ENCODE measurements around the gene ERN1. TPM values are rescaled to one million over a fixed set of nuclear protein-coding genes. Genes with fewer than 3 reads are reported as not detected.

Gene ERN1
- total RNA-seq, 2 experiments from 2014 or later = 45.3 to 47.7 TPM

- Mint-ChIP-seq H3K4me1 (ENCODE audit: low read depth) (no peaks in the 10 kb centered on the region), H3K9me3 (no peaks in the 10 kb centered on the region), H3K36me3 (peaks cover 18% of the 10 kb centered on the region), H3K4me3 (no peak overlapping the region), H3K27me3 (no peaks in the 10 kb centered on the region), H3K27ac (no peak overlapping the region)
- no peak for DNase-seq
- POLR2A ChIA-PET = no interaction called here
- CTCF ChIA-PET = interaction anchor here (1.0 to 2.7 kb wide), 3 partner anchors 33 to 255 kb away, joined by 3 to 6 read pairs (median 3); no protein-coding TSS in a partner anchor
- intact Hi-C loops (cut with micrococcal nuclease) = no loop called here
Observed at GRCh38 chr17:64166876-64167275, 36.9 kb upstream of the ERN1 start.

GRCh38 chr17:64165347-64165746 is 35.4 kb upstream of the ERN1 start:
- CTCF ChIA-PET = no interaction called here
- H3K9me3 Mint-ChIP-seq = no peaks in the 10 kb centered on the region
- DNase-seq = no peak
- peaks cover 10% of the 10 kb centered on the region for H3K36me3 Mint-ChIP-seq
- intact Hi-C loops (cut with micrococcal nuclease) = no loop called here
- POLR2A ChIA-PET = interaction anchor here (0.6 kb wide), 1 partner anchor 147 kb away, joined by 4 read pairs; no protein-coding TSS in a partner anchor
- no peak overlapping the region for H3K4me3 Mint-ChIP-seq
- no peaks in the 10 kb centered on the region for H3K4me1 Mint-ChIP-seq (ENCODE audit: low read depth)
- no peaks in the 10 kb centered on the region for H3K27me3 Mint-ChIP-seq
- no peak overlapping the region for H3K27ac Mint-ChIP-seq

- no peaks in the 10 kb centered on the region for H3K9me3 Mint-ChIP-seq
- H3K27ac Mint-ChIP-seq = no peak overlapping the region
Observed at GRCh38 chr17:64164596-64165285, 34.8 kb upstream of the ERN1 start.

GRCh38 chr17:64163468-64163867 is 33.5 kb upstream of the ERN1 start:
- Mint-ChIP-seq H3K9me3 (no peaks in the 10 kb centered on the region), H3K36me3 (peaks cover 5% of the 10 kb centered on the region), H3K27me3 (no peaks in the 10 kb centered on the region), H3K4me1 (ENCODE audit: low read depth) (no peaks in the 10 kb centered on the region), H3K27ac (no peak overlapping the region), H3K4me3 (no peak overlapping the region)
- intact Hi-C loops (cut with micrococcal nuclease) = no loop called here
- CTCF ChIA-PET = no interaction called here
- POLR2A ChIA-PET = no interaction called here
- DNase-seq = no peak

More at GRCh38 chr17:64164596-64165285, 34.8 kb upstream of the ERN1 start:
- peaks cover 5% of the 10 kb centered on the region for H3K36me3 Mint-ChIP-seq
- POLR2A ChIA-PET = interaction anchor here (0.6 kb wide), 1 partner anchor 147 kb away, joined by 4 read pairs; no protein-coding TSS in a partner anchor
- no peak overlapping the region for H3K4me3 Mint-ChIP-seq
- intact Hi-C loops (cut with micrococcal nuclease) = no loop called here
- no peaks in the 10 kb centered on the region for H3K27me3 Mint-ChIP-seq
- no peaks in the 10 kb centered on the region for H3K4me1 Mint-ChIP-seq (ENCODE audit: low read depth)
- no peak for DNase-seq
- CTCF ChIA-PET = no interaction called here

- intact Hi-C loops (cut with micrococcal nuclease) = no loop called here
- no peak overlapping the region for H3K4me3 Mint-ChIP-seq
- CTCF ChIA-PET = interaction anchor here (1.6 kb wide), 1 partner anchor 120 kb away, joined by 4 read pairs; no protein-coding TSS in a partner anchor
Observed at GRCh38 chr17:64162554-64162953, 32.6 kb upstream of the ERN1 start.

GRCh38 chr17:64161380-64162176 is 31.6 kb upstream of the ERN1 start:
- Mint-ChIP-seq H3K9me3 (no peaks in the 10 kb centered on the region), H3K27ac (no peak overlapping the region), H3K4me1 (ENCODE audit: low read depth) (no peaks in the 10 kb centered on the region), H3K36me3 (peaks cover under 1% of the 10 kb centered on the region), H3K4me3 (no peak overlapping the region), H3K27me3 (no peaks in the 10 kb centered on the region)
- CTCF ChIA-PET = interaction anchor here (0.8 to 1.6 kb wide), 2 partner anchors 121 to 258 kb away, joined by 3 to 4 read pairs; no protein-coding TSS in a partner anchor
- no peak for DNase-seq
- intact Hi-C loops (cut with micrococcal nuclease) = no loop called here
- POLR2A ChIA-PET = interaction anchor here (2.6 kb wide), 1 partner anchor 16 kb away, joined by 8 read pairs; no protein-coding TSS in a partner anchor

More at GRCh38 chr17:64162554-64162953, 32.6 kb upstream of the ERN1 start:
- POLR2A ChIA-PET = interaction anchor here (2.6 kb wide), 1 partner anchor 17 kb away, joined by 8 read pairs; no protein-coding TSS in a partner anchor
- no peaks in the 10 kb centered on the region for H3K27me3 Mint-ChIP-seq
- H3K4me1 Mint-ChIP-seq (ENCODE audit: low read depth) = no peaks in the 10 kb centered on the region
- no peak for DNase-seq
- peaks cover 5% of the 10 kb centered on the region for H3K36me3 Mint-ChIP-seq
- no peak overlapping the region for H3K27ac Mint-ChIP-seq
- no peaks in the 10 kb centered on the region for H3K9me3 Mint-ChIP-seq

GRCh38 chr17:64160378-64160777 is 30.4 kb upstream of the ERN1 start:
- no peaks in the 10 kb centered on the region for H3K9me3 Mint-ChIP-seq
- H3K27ac Mint-ChIP-seq = no peak overlapping the region
- CTCF ChIA-PET = no interaction called here
- H3K36me3 Mint-ChIP-seq = no peaks in the 10 kb centered on the region
- H3K4me1 Mint-ChIP-seq (ENCODE audit: low read depth) = peaks cover 2% of the 10 kb centered on the region
- intact Hi-C loops (cut with micrococcal nuclease) = no loop called here
- DNase-seq = no peak
- POLR2A ChIA-PET = interaction anchor here (2.6 kb wide), 1 partner anchor 15 kb away, joined by 8 read pairs; no protein-coding TSS in a partner anchor
- H3K4me3 Mint-ChIP-seq = no peak overlapping the region
- no peaks in the 10 kb centered on the region for H3K27me3 Mint-ChIP-seq

GRCh38 chr17:64158831-64159590 is 29.1 kb upstream of the ERN1 start:
- H3K4me1 Mint-ChIP-seq (ENCODE audit: low read depth) = peaks cover 3% of the 10 kb centered on the region
- H3K36me3 Mint-ChIP-seq = peaks cover 4% of the 10 kb centered on the region
- no peaks in the 10 kb centered on the region for H3K9me3 Mint-ChIP-seq
- H3K27me3 Mint-ChIP-seq = no peaks in the 10 kb centered on the region
- H3K27ac Mint-ChIP-seq = no peak overlapping the region
- intact Hi-C loops (cut with micrococcal nuclease) = no loop called here
- no peak overlapping the region for H3K4me3 Mint-ChIP-seq
- ChIA-PET CTCF (interaction anchor here (0.6 kb wide), 1 partner anchor 88 kb away, joined by 3 read pairs; no protein-coding TSS in a partner anchor), POLR2A (no interaction called here)
- no peak for DNase-seq

GRCh38 chr17:64158406-64158805 is 28.5 kb upstream of the ERN1 start:
- no peak for DNase-seq
- intact Hi-C loops (cut with micrococcal nuclease) = no loop called here
- Mint-ChIP-seq H3K27ac (no peak overlapping the region), H3K36me3 (peaks cover 4% of the 10 kb centered on the region), H3K27me3 (no peaks in the 10 kb centered on the region), H3K4me3 (no peak overlapping the region), H3K4me1 (ENCODE audit: low read depth) (peaks cover 3% of the 10 kb centered on the region), H3K9me3 (no peaks in the 10 kb centered on the region)
- ChIA-PET CTCF (no interaction called here), POLR2A (no interaction called here)

GRCh38 chr17:64157669-64158180 is 27.8 kb upstream of the ERN1 start:
- Mint-ChIP-seq H3K9me3 (no peaks in the 10 kb centered on the region), H3K27me3 (no peaks in the 10 kb centered on the region), H3K36me3 (peaks cover 5% of the 10 kb centered on the region), H3K4me3 (no peak overlapping the region), H3K27ac (no peak overlapping the region), H3K4me1 (ENCODE audit: low read depth) (peaks cover 3% of the 10 kb centered on the region)
- intact Hi-C loops (cut with micrococcal nuclease) = no loop called here
- CTCF ChIA-PET = no interaction called here
- POLR2A ChIA-PET = no interaction called here
- DNase-seq = no peak

- no peaks in the 10 kb centered on the region for H3K27me3 Mint-ChIP-seq
- POLR2A ChIA-PET = interaction anchor here (2.9 kb wide), 1 partner anchor 11 kb away, joined by 13 read pairs; no protein-coding TSS in a partner anchor
- H3K4me3 Mint-ChIP-seq = no peak overlapping the region
- peaks cover 6% of the 10 kb centered on the region for H3K36me3 Mint-ChIP-seq
- no peaks in the 10 kb centered on the region for H3K9me3 Mint-ChIP-seq
- CTCF ChIA-PET = no interaction called here
- peaks cover 3% of the 10 kb centered on the region for H3K4me1 Mint-ChIP-seq (ENCODE audit: low read depth)
- intact Hi-C loops (cut with micrococcal nuclease) = no loop called here
- DNase-seq = no peak
- no peak overlapping the region for H3K27ac Mint-ChIP-seq
Observed at GRCh38 chr17:64156670-64157069, 26.7 kb upstream of the ERN1 start.
